Uterus (tissue), 4 donors: ENCODE measurements around the gene UNC13D. TPM values are rescaled to one million over a fixed set of nuclear protein-coding genes. Genes with fewer than 3 reads are reported as not detected.
"Not testable (repeated sequence)": the region's sequence is repeated elsewhere in the genome, so short reads cannot be mapped to it uniquely, and the experiment has no call there.

Experiments
- DNase-seq, 2 donors: peaks; one replicate each; pipeline ENCODE4 v3.0.0-alpha.2; 2019 to 2020
- H3K27ac ChIP-seq, 2 donors: fragments of 200-600 bp; sonication (generic); 1 replicate in 1 of 2; 2 replicates in 1 of 2; pipeline ENCODE4 v1.5.1; 2016 to 2018
- H3K27me3 ChIP-seq, 2 donors: fragments of 200-600 bp; sonication (generic); one replicate each; pipeline ENCODE4 v1.5.1; 2018 to 2019; ENCODE audit warnings: control low read depth in 1 of 2
- H3K36me3 ChIP-seq, 2 donors: fragments of 200-600 bp; sonication (generic); one replicate each; pipeline ENCODE4 v1.5.1; 2019; ENCODE audit warnings: control low read depth in 1 of 2
- H3K4me1 ChIP-seq, 2 donors: fragments of 200-600 bp; sonication (generic); one replicate each; pipeline ENCODE4 v1.5.1; 2018 to 2019; ENCODE audit warnings: control low read depth in 1 of 2
- H3K4me3 ChIP-seq, 2 donors: fragments of 200-600 bp; sonication (generic); 1 replicate in 1 of 2; 2 replicates in 1 of 2; pipeline ENCODE4 v1.5.1; 2018 to 2019; ENCODE audit warnings: mild to moderate bottlenecking in 1 of 2
- H3K9me3 ChIP-seq, 2 donors: fragments of 200-600 bp; sonication (generic); one replicate each; pipeline ENCODE4 v1.5.1; 2019; ENCODE audit warnings: control low read depth in 1 of 2
- CTCF ChIP-seq, 4 experiments: fragments of 200-600 bp in 2 of 4; fragments of 450-650 bp in 2 of 4; sonication (generic) in 2 of 4; IDR thresholded peaks; one replicate each; pipeline ENCODE4 v1.5.1; 2016 to 2019; ENCODE audit warnings: antibody characterized with exemption in 4 of 4, mild to moderate bottlenecking in 2 of 4, moderate library complexity in 1 of 4
- POLR2A ChIP-seq, 2 donors: fragments of 450-650 bp; IDR thresholded peaks; one replicate each; pipeline ENCODE4 v1.6.1; 2016; ENCODE audit warnings: antibody characterized with exemption in 2 of 2, mild to moderate bottlenecking in 1 of 2, moderate library complexity in 1 of 2
- intact Hi-C: fragments of 100-400 bp; cut with DNase I; formaldehyde crosslinking; loops from one replicate; pipeline ENCODE4 v1.15.1; 2023; ENCODE audit warnings: low total_unique reads
- total RNA-seq, 4 donors: library from RNA; depleted of rRNA in 3 of 4; stranded (reverse); fragments of >200 nt in 3 of 4; gene quantifications; one replicate each; pipeline versions ENCODE4 v1.1.0 to v1.2.4, GENCODE V29; 2014 to 2023
- donor health status: DM: yes; HTN: yes; CAD: no.

The UNC13D gene
- total RNA-seq, 4 donors from 2014 or later: 1.2 to 32.7 (median 11.8) TPM

- Histone ChIP-seq H3K9me3 (no peaks in the 10 kb centered on the region), H3K4me3 (no peak overlapping the region), H3K27me3 (no peaks in the 10 kb centered on the region), H3K4me1 (peaks cover 19 to 43% of the 10 kb centered on the region in 2 donors), H3K36me3 (no peaks in the 10 kb centered on the region), H3K27ac (peak overlapping the region; percentile 98 to 99)
- intact Hi-C loops: no loop called here
- DNase-seq: no peak
- TF ChIP-seq POLR2A (IDR thresholded peaks at IDR 0.05): no peak
- no peak for TF ChIP-seq CTCF (IDR thresholded peaks at IDR 0.05)
Measured at GRCh38 chr17:75873587-75874322, 29.6 kb upstream of the UNC13D start.

- peak overlapping the region; percentile 98 to 99 for H3K27ac ChIP-seq
- TF ChIP-seq CTCF (IDR thresholded peaks at IDR 0.05) (peak in 1 of 4 experiments; percentile 8), POLR2A (IDR thresholded peaks at IDR 0.05) (peak in 1 of 2 donors; percentile 32)
- peaks cover 19 to 43% of the 10 kb centered on the region in 2 donors for H3K4me1 ChIP-seq
- intact Hi-C loops: no loop called here
- no peaks in the 10 kb centered on the region for H3K9me3 ChIP-seq
- no peaks in the 10 kb centered on the region for H3K27me3 ChIP-seq
- H3K4me3 ChIP-seq: no peak overlapping the region
- H3K36me3 ChIP-seq: no peaks in the 10 kb centered on the region
- DNase-seq: peak; percentile 83 to 89
Measured at GRCh38 chr17:75872434-75873351, 28.5 kb upstream of the UNC13D start.

- peaks cover 7 to 26% of the 10 kb centered on the region in 2 donors for H3K4me1 ChIP-seq
- intact Hi-C loops: not testable (repeated sequence)
Measured at GRCh38 chr17:75870228-75870627, 26.0 kb upstream of the UNC13D start.

GRCh38 chr17:75869282-75870141 lies 25.3 kb upstream of the UNC13D start:
- no peak for TF ChIP-seq POLR2A (IDR thresholded peaks at IDR 0.05)
- DNase-seq: peak in 1 of 2 donors; percentile 75
- Histone ChIP-seq H3K4me1 (peaks cover 7 to 20% of the 10 kb centered on the region in 2 donors), H3K27ac (peak overlapping the region; percentile 87 to 99), H3K36me3 (no peaks in the 10 kb centered on the region), H3K4me3 (peak overlapping the region; percentile 8 to 25), H3K9me3 (no peaks in the 10 kb centered on the region), H3K27me3 (no peaks in the 10 kb centered on the region)
- intact Hi-C loops: no loop called here

More at GRCh38 chr17:75870228-75870627, 26.0 kb upstream of the UNC13D start:
- not testable (repeated sequence) for H3K27me3 ChIP-seq, DNase-seq, H3K9me3 ChIP-seq, H3K36me3 ChIP-seq
- Histone ChIP-seq H3K4me3 (peak overlapping the region in 1 of 2 donors; percentile 25), H3K27ac (peak overlapping the region; percentile 87 to 99)

GRCh38 chr17:75868730-75869281 lies 24.6 kb upstream of the UNC13D start:
- DNase-seq, H3K4me3 ChIP-seq, H3K36me3 ChIP-seq, intact Hi-C loops, H3K9me3 ChIP-seq, H3K27me3 ChIP-seq: not testable (repeated sequence)
- H3K4me1 ChIP-seq: peaks cover 7 to 14% of the 10 kb centered on the region in 2 donors
- H3K27ac ChIP-seq: peak overlapping the region; percentile 87 to 99

- H3K9me3 ChIP-seq, H3K27me3 ChIP-seq, H3K4me3 ChIP-seq, H3K36me3 ChIP-seq, DNase-seq, intact Hi-C loops, H3K4me1 ChIP-seq: not testable (repeated sequence)
- peak overlapping the region; percentile 76 to 81 for H3K27ac ChIP-seq
Measured at GRCh38 chr17:75865404-75866188, 21.4 kb upstream of the UNC13D start.

- H3K36me3 ChIP-seq, H3K4me1 ChIP-seq, DNase-seq, H3K27me3 ChIP-seq, intact Hi-C loops, H3K9me3 ChIP-seq, H3K4me3 ChIP-seq: not testable (repeated sequence)
- peak overlapping the region; percentile 76 to 81 for H3K27ac ChIP-seq
Measured at GRCh38 chr17:75864887-75865286, 20.7 kb upstream of the UNC13D start.
